H7 (cell line): ENCODE data around the gene HIVEP2. TPM values are rescaled to one million over a fixed set of nuclear protein-coding genes. Genes with fewer than 3 reads are reported as not detected.

ENCODE experiments used
- DNase-seq: peaks from one replicate; pipeline ENCODE4 v3.0.0; 2012
- H3K27me3 ChIP-seq: 2 replicates; pipeline ENCODE4 v1.6.0; 2011; ENCODE audit warnings: mild to moderate bottlenecking, low read length; ENCODE audit not compliant: control insufficient read depth, insufficient read depth
- H3K36me3 ChIP-seq: replicated peaks from 2 replicates; pipeline ENCODE4 v1.5.1; 2011; ENCODE audit warnings: low read length; ENCODE audit not compliant: control insufficient read depth, insufficient read depth
- H3K4me3 ChIP-seq: 2 replicates; pipeline ENCODE4 v1.5.1; 2011; ENCODE audit warnings: low read depth, mild to moderate bottlenecking, control low read depth, low read length, moderate library complexity; ENCODE audit not compliant: insufficient read depth
- total RNA-seq: library from RNA; depleted of rRNA; stranded (reverse); fragments of >200 nt; shearing (Covaris generic); gene quantifications from 2 replicates; pipeline ENCODE4 v1.2.3, GENCODE V29; 2014

HIVEP2 gene
- total RNA-seq, 1 experiment from 2014 or later = 4.1 TPM

GRCh38 chr6:142881761-142882160 is 63.2 kb downstream of the HIVEP2 start:
- Histone ChIP-seq H3K27me3 (no peaks in the 10 kb centered on the region), H3K4me3 (no peak overlapping the region), H3K36me3 (no peaks in the 10 kb centered on the region)
- no peak for DNase-seq

DNA sequence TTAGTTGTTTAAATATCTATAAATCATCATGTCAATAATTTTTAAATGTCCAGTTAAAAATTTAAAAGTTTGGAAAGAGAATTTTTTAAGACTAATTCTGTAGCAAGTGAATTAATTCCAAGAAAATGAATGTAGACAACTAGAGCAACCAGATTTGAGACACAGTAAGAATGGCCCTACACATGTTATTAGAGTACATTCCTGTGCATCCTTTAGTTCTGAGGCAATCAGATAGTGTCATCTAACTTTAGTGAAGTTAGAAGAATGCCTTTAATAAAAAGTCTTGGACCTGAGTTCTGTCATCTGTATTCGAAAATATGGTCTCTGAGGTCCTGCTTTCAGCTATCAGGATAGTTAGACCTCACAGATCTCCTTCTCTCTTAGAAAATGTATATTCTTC is 63.7 kb downstream of the HIVEP2 start:
- DNase-seq = no peak

GRCh38 chr6:142880201-142880600 is 64.8 kb downstream of the HIVEP2 start:
- Histone ChIP-seq H3K27me3 (no peaks in the 10 kb centered on the region), H3K4me3 (no peak overlapping the region), H3K36me3 (no peaks in the 10 kb centered on the region)
- no peak for DNase-seq

More for the DNA sequence above, 63.7 kb downstream of the HIVEP2 start:
- Histone ChIP-seq H3K36me3 (no peaks in the 10 kb centered on the region), H3K27me3 (no peaks in the 10 kb centered on the region), H3K4me3 (no peak overlapping the region)

DNA sequence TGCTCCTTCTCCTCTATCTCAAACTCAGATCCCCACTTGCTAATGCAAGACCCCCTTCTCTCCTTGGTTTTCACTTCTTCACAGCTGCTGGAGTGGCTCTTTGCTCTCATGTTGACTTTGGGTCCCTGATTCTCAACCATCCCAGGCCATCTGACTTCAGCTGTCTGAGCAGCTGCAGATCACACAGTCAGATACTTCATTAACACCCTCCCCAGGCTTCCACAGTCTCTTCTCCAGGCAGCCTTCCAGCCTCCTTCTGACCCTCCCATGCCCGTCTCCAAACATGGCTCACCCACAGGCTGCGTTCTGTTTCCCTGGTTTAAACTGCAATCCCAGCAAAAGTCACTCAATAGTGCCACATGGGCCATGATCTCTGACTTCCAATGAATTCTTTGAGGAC is 65.4 kb downstream of the HIVEP2 start:
- DNase-seq = no peak
- no peaks in the 10 kb centered on the region for H3K36me3 ChIP-seq
- H3K27me3 ChIP-seq = no peaks in the 10 kb centered on the region
- no peak overlapping the region for H3K4me3 ChIP-seq

GRCh38 chr6:142879076-142879475 is 65.9 kb downstream of the HIVEP2 start:
- Histone ChIP-seq H3K27me3 (no peaks in the 10 kb centered on the region), H3K36me3 (no peaks in the 10 kb centered on the region), H3K4me3 (no peak overlapping the region)
- DNase-seq = no peak

- Histone ChIP-seq H3K27me3 (no peaks in the 10 kb centered on the region), H3K4me3 (no peak overlapping the region), H3K36me3 (no peaks in the 10 kb centered on the region)
- DNase-seq = no peak
These were observed 66.6 kb downstream of the HIVEP2 start for GRCh38 chr6:142878407-142878806.

- Histone ChIP-seq H3K36me3 (no peaks in the 10 kb centered on the region), H3K27me3 (no peaks in the 10 kb centered on the region), H3K4me3 (no peak overlapping the region)
- no peak for DNase-seq
These were observed 70.3 kb downstream of the HIVEP2 start for GRCh38 chr6:142874676-142875075.

DNA sequence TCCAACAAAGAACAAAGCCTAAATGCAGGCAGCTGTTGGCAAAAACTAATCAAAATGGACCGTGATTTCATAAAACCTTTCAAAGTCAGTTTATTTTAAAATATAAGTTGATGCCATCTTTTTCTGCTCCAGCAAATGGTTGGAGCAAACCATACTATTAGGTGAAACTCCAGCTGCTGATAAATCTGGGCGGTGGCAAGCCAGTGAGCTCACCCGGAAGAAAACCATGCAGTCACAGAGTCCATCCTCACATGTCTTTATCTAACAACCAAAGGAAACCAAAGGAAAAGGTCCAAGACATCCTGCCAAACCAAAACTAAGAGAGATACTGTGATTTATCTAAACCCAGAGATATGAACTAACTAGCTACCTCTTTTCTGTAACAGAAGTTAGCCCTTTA is 72.6 kb downstream of the HIVEP2 start:
- DNase-seq = no peak
- Histone ChIP-seq H3K27me3 (no peaks in the 10 kb centered on the region), H3K4me3 (no peak overlapping the region), H3K36me3 (no peaks in the 10 kb centered on the region)

DNA sequence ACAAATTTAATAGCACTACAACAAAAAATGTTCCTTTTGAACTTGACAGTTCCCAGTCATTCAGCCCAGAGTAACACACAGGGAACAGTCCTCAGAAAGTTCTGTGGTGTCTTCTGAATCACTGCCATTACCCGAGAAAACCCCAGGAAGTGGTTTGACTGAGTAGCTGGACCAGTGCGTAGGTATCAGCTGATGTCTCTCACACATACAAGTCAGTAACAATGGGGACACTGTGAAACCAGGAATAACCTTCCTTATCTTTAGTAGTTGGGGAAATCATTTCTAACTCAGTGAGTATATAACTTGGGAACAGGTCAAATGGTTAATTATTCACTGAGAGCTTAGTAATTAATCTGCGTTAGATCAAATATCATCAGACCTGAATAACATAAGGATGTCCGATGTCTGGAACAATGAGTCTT is 73.1 kb downstream of the HIVEP2 start:
- no peak overlapping the region for H3K4me3 ChIP-seq
- no peak for DNase-seq

DNA sequence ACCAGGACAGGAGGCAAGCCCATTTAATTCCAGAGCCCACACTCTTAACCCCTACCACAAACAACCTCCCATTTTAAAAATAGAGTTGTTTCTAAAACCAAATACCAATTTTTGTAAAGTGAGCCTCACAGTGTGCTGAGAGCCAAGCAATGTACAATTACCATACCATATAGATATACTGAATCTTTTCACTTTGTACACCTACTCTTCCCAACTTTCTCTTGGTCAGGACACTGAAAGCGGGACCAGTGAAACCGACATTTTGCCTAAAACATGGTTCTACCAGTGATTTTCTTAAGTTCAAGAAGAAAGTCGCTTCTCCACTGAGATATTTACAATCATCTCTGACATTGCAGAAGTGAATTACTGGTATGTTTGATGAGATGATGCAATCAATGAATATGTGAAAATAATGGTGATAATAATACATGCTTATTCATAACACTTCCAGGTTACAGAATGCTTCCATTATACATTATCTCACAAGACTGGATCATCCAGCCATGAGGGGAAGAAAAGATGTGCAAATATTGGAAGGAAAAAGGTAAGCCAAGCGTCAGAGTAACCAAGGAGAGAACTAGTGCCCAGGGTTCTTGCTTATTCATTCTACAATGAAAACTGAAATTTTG is 74.1 kb downstream of the HIVEP2 start:
- DNase-seq = no peak
- no peaks in the 10 kb centered on the region for H3K36me3 ChIP-seq
- H3K4me3 ChIP-seq = no peak overlapping the region
- no peaks in the 10 kb centered on the region for H3K27me3 ChIP-seq

More for the DNA sequence above, 73.1 kb downstream of the HIVEP2 start:
- no peaks in the 10 kb centered on the region for H3K27me3 ChIP-seq
- H3K36me3 ChIP-seq = no peaks in the 10 kb centered on the region

DNA sequence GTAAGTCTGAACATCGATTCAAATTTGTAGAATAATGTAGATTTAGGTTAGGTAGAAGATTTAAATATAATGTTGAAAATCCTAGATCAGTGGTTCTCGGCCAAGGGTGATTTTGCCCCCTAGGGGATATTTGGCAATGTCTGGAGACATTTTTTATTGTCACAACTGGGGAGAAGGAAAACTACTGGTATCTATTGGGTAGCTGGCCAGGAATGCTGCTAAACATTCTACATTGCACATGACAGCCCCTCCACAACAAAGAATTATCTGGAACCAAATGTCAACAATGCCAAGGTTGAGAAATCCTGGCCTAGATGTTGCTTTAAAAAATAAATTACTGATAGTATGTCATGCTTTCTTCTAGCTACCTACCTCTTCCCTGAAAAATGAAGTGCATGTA is 76.1 kb downstream of the HIVEP2 start:
- H3K27me3 ChIP-seq = no peaks in the 10 kb centered on the region
- no peaks in the 10 kb centered on the region for H3K36me3 ChIP-seq
- DNase-seq = no peak
- no peak overlapping the region for H3K4me3 ChIP-seq

DNA sequence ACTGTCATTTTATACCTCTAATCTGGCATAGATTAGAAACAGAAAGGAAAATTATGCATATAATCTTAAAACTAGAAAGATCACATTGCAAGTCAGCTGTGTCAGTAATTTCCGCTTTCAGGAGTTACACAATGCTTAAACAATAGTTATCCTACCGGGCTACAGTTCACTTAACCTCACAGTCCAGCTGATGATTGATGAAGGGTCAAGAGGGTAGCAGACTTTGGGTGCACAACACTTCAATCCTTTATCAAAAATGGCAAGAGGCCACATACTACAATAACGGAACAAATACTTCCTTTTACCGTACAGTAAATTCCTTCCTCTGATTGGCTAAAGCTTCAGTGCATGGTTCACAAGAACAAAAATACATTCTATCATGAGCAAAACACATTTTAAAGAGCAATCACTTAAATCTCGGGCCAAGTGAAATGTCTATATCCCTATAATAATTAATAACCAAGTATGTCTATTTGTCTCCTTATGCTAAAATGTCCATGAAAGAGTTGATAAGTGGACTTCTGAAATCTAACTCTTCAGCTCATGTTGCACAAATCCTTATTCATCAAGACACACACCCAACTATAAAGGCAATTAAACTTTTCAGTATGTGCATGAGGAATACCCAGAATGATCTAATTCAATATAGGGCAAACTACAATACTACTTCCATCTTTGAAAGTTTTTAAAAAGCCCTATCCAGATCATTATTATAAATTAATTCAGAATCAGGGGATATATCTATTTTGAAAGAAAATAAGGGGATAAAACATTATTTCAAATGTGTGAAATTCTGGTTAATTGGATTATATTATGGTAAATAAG is 76.8 kb downstream of the HIVEP2 start:
- DNase-seq = no peak
- no peaks in the 10 kb centered on the region for H3K36me3 ChIP-seq
- no peaks in the 10 kb centered on the region for H3K27me3 ChIP-seq

DNA sequence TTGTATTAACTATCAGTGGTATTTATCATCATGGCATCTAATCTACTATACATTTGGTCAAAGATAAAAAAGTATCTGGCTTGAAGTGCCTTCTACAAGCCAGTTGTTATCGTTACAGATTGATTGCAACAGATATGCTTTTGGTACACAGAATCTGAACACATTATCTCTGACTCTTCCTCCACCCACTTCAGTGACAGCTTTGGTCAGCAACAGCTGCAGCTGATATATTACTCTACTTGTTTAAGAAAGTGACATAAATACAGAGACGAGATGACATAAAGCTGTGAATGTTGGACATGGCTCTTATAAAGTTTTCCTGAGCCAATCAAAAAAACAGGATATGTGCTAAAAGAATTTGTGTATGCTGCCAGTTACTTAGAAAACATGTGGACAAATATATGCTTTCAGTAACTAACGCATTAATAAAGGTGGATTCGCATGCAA is 77.6 kb downstream of the HIVEP2 start:
- H3K36me3 ChIP-seq = no peaks in the 10 kb centered on the region
- H3K27me3 ChIP-seq = no peaks in the 10 kb centered on the region
- DNase-seq = no peak
- H3K4me3 ChIP-seq = no peak overlapping the region

More for the DNA sequence above, 76.8 kb downstream of the HIVEP2 start:
- no peak overlapping the region for H3K4me3 ChIP-seq

DNA sequence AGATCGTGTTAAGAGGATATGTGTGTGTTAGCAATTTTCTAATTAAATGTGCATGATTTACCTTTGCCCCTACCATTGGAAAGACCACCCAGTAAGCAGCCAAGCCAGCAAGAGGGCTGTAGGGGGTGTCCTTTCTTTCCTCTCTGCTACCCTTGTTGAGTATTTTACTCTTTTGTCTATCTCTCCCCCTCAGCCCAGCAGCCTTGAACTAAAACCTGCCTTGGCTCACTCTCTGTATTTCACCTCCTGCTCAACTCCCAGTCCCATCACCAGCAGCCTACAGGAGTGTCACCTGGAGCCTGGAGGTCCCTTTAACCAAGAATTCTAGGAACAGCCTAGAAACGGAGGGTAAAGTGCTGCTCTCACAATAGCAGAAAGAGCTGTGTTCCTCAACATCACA is 81.0 kb downstream of the HIVEP2 start:
- no peak overlapping the region for H3K4me3 ChIP-seq
- H3K36me3 ChIP-seq = no peaks in the 10 kb centered on the region
- no peak for DNase-seq
- no peaks in the 10 kb centered on the region for H3K27me3 ChIP-seq

GRCh38 chr6:142861711-142862110 is 83.3 kb downstream of the HIVEP2 start:
- no peaks in the 10 kb centered on the region for H3K27me3 ChIP-seq

More at GRCh38 chr6:142861711-142862110, 83.3 kb downstream of the HIVEP2 start:
- no peak for DNase-seq
- Histone ChIP-seq H3K4me3 (no peak overlapping the region), H3K36me3 (no peaks in the 10 kb centered on the region)
